Neural progenitor cell (in vitro differentiated cells): ENCODE data around the gene RIPOR3.

Experiments
- CTCF ChIP-seq: fragments of 200-600 bp; sonication (generic); IDR thresholded peaks from 2 replicates; pipeline ENCODE4 v1.5.1; 2017; ENCODE audit warnings: antibody characterized with exemption, mild to moderate bottlenecking
- EZH2phosphoT487 ChIP-seq: fragments of 200-600 bp; sonication (generic); IDR thresholded peaks from 2 replicates; pipeline ENCODE4 v1.6.1; 2017; ENCODE audit warnings: antibody characterized with exemption

GRCh38 chr20:50724112-50724725 lies 32.9 kb upstream of the RIPOR3 start:
- no peak for TF ChIP-seq CTCF
- no peak for TF ChIP-seq EZH2phosphoT487
